Measurements from ENCODE around the gene ADARB2.

The ADARB2 gene

GRCh38 chr10:1677307-1677939 is 59.9 kb downstream of the ADARB2 start:
- no peak for TF ChIP-seq CTCF (IDR thresholded peaks at IDR 0.05; ENCODE audit: low read depth, low read length)
- DNase-seq (ENCODE audit: extremely low read depth, low read depth): no peak

GRCh38 chr10:1674501-1674900 is 62.8 kb downstream of the ADARB2 start:
- TF ChIP-seq CTCF (IDR thresholded peaks at IDR 0.05; ENCODE audit: low read depth, low read length): no peak

GRCh38 chr10:1673568-1674345 is 63.6 kb downstream of the ADARB2 start:
- no peak for DNase-seq (ENCODE audit: extremely low read depth, low read depth)
- TF ChIP-seq CTCF (IDR thresholded peaks at IDR 0.05; ENCODE audit: low read depth, low read length): no peak

More at GRCh38 chr10:1674501-1674900, 62.8 kb downstream of the ADARB2 start:
- no peak for DNase-seq (ENCODE audit: extremely low read depth, low read depth)

GRCh38 chr10:1672001-1672781 is 65.1 kb downstream of the ADARB2 start:
- DNase-seq (ENCODE audit: extremely low read depth, low read depth): no peak
- no peak for TF ChIP-seq CTCF (IDR thresholded peaks at IDR 0.05; ENCODE audit: low read depth, low read length)

- no peak for TF ChIP-seq CTCF (IDR thresholded peaks at IDR 0.05; ENCODE audit: low read depth, low read length)
- DNase-seq (ENCODE audit: extremely low read depth, low read depth): no peak
Measured at GRCh38 chr10:1671366-1672000, 65.8 kb downstream of the ADARB2 start.

- TF ChIP-seq CTCF (IDR thresholded peaks at IDR 0.05; ENCODE audit: low read depth, low read length): no peak
- DNase-seq (ENCODE audit: extremely low read depth, low read depth): no peak
Measured at GRCh38 chr10:1670541-1671365, 66.6 kb downstream of the ADARB2 start.
